Measurements from ENCODE around the gene CCK.

The CCK gene

DNA sequence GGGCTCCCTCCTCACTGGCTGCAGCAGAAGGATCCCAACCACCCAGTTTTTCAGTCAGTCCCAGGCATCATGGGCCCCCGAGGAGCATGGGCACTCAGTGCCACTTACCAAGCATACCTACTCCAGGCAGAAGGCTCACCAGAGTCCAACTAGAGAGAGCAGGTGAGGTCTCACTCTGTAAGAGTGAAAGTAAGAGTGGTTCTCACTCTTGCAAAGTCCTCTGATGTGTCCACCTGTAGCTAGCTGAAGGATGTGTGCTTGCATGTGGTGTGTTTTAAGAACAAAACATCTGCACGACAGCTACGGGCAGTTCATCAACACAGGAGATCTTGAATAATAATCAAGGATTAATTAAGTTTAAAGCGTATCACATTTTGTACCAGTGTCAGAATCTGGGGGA is 49.7 kb downstream of the CCK start:
- Histone ChIP-seq H3K36me3 (ENCODE audit: control insufficient read depth in 1 of 2, insufficient read depth in 2 of 2, low read depth in 1 of 2, low read length in 2 of 2) (peaks cover 36 to 94% of the 10 kb centered on the region in 2 experiments), H4K8ac (ENCODE audit: low read length) (no peak overlapping the region), H2AK5ac (ENCODE audit: low read length, severe bottlenecking) (no peak overlapping the region), H3K9me3 (ENCODE audit: control insufficient read depth, low read length) (no peaks in the 10 kb centered on the region), H3K27me3 (ENCODE audit: control insufficient read depth in 1 of 2, insufficient read depth in 1 of 2, low read length in 2 of 2) (no peaks in the 10 kb centered on the region), H2BK5ac (ENCODE audit: low read depth, low read length, poor library complexity, severe bottlenecking) (no peak overlapping the region), H3K4me1 (ENCODE audit: control insufficient read depth, insufficient read depth, low read depth, low read length) (no peaks in the 10 kb centered on the region), H2BK12ac (ENCODE audit: low read length in 2 of 2) (no peak overlapping the region), H3K4ac (ENCODE audit: low read depth in 1 of 2, low read length in 2 of 2) (no peak overlapping the region), H3K27ac (ENCODE audit: low read length, poor library complexity, severe bottlenecking) (no peak overlapping the region), H2BK120ac (ENCODE audit: low read depth, low read length) (no peak overlapping the region), H3K14ac (ENCODE audit: low read length in 2 of 2) (no peak overlapping the region), H3K4me3 (ENCODE audit: insufficient read depth in 1 of 2, low read depth in 1 of 2, low read length in 2 of 2) (no peak overlapping the region), H4K91ac (ENCODE audit: low read length) (no peak overlapping the region), H3K79me1 (replicated peaks; ENCODE audit: low read length, poor library complexity, severe bottlenecking) (peaks cover 1% of the 10 kb centered on the region), H3K23ac (ENCODE audit: low read length in 2 of 2) (no peak overlapping the region), H2BK15ac (ENCODE audit: low read depth, poor library complexity, severe bottlenecking) (no peak overlapping the region), H3K4me2 (ENCODE audit: low read length, poor library complexity, severe bottlenecking) (no peak overlapping the region), H3K18ac (ENCODE audit: low read depth in 1 of 2, low read length in 2 of 2) (no peak overlapping the region), H3K9ac (ENCODE audit: low read length) (no peak overlapping the region), H2AFZ (ENCODE audit: low read depth, low read length) (no peak overlapping the region)
- 98% methylated on average over 3 of the region's 4 CpGs for WGBS
- DNase-seq: no peak

DNA sequence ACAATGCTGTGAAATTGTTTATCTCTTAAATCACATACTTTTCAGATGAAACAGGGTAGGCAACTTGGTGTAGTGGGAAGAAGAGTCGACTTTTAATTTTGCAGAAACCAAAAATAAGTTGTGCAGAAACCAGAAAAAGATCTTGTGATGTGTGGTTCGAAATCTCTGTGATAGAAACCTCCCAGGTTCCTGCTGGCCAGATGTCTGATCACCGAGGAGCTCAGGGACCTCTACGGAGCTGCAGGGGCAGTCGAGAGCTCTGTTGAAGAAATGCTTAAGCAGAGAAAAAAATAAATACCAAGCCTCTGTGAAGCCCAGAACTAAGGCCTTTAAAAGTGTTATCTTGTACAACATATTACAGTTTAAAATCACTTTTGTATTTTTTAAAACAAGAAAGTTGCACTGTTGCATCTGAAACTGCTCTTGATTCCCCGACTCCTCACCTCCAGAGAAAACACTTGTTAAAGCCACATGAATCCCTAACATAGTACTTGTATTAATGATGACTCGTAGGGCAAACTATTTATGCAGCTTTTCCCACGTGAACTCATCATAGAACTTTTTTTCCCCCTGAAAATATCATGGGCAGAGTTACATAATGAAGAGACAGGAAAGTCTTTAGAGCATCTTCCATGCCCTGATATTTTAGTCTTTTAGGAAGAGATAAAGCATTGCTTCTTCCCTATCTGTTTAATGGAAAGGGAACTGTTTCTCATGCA is 51.3 kb downstream of the CCK start:
- no peak overlapping the region for H3K14ac ChIP-seq (ENCODE audit: low read length in 2 of 2)
- no peak overlapping the region for H2AFZ ChIP-seq (ENCODE audit: low read depth, low read length)
- H3K27ac ChIP-seq (ENCODE audit: low read length, poor library complexity, severe bottlenecking): no peak overlapping the region
- H3K27me3 ChIP-seq (ENCODE audit: control insufficient read depth in 1 of 2, insufficient read depth in 1 of 2, low read length in 2 of 2): no peaks in the 10 kb centered on the region
- peaks cover 32 to 94% of the 10 kb centered on the region in 2 experiments for H3K36me3 ChIP-seq (ENCODE audit: control insufficient read depth in 1 of 2, insufficient read depth in 2 of 2, low read depth in 1 of 2, low read length in 2 of 2)
- H3K4ac ChIP-seq (ENCODE audit: low read depth in 1 of 2, low read length in 2 of 2): no peak overlapping the region
- H3K23ac ChIP-seq (ENCODE audit: low read length in 2 of 2): no peak overlapping the region
- H3K9ac ChIP-seq (ENCODE audit: low read length): peak overlapping the region; percentile 5
- H3K4me2 ChIP-seq (ENCODE audit: low read length, poor library complexity, severe bottlenecking): no peak overlapping the region
- no peak overlapping the region for H2AK5ac ChIP-seq (ENCODE audit: low read length, severe bottlenecking)
- no peak overlapping the region for H2BK5ac ChIP-seq (ENCODE audit: low read depth, low read length, poor library complexity, severe bottlenecking)
- no peak overlapping the region for H3K4me3 ChIP-seq (ENCODE audit: insufficient read depth in 1 of 2, low read depth in 1 of 2, low read length in 2 of 2)
- no peak overlapping the region for H2BK12ac ChIP-seq (ENCODE audit: low read length in 2 of 2)
- no peak overlapping the region for H2BK15ac ChIP-seq (ENCODE audit: low read depth, poor library complexity, severe bottlenecking)
- H4K91ac ChIP-seq (ENCODE audit: low read length): no peak overlapping the region
- DNase-seq: peak; percentile 37
- no peak overlapping the region for H4K8ac ChIP-seq (ENCODE audit: low read length)
- no peaks in the 10 kb centered on the region for H3K9me3 ChIP-seq (ENCODE audit: control insufficient read depth, low read length)
- H2BK120ac ChIP-seq (ENCODE audit: low read depth, low read length): no peak overlapping the region
- H3K4me1 ChIP-seq (ENCODE audit: control insufficient read depth, insufficient read depth, low read depth, low read length): no peaks in the 10 kb centered on the region
- WGBS: 74% methylated on average over 7 of the region's 8 CpGs
- H3K79me1 ChIP-seq (replicated peaks; ENCODE audit: low read length, poor library complexity, severe bottlenecking): peaks cover 1% of the 10 kb centered on the region
- no peak overlapping the region for H3K18ac ChIP-seq (ENCODE audit: low read depth in 1 of 2, low read length in 2 of 2)

DNA sequence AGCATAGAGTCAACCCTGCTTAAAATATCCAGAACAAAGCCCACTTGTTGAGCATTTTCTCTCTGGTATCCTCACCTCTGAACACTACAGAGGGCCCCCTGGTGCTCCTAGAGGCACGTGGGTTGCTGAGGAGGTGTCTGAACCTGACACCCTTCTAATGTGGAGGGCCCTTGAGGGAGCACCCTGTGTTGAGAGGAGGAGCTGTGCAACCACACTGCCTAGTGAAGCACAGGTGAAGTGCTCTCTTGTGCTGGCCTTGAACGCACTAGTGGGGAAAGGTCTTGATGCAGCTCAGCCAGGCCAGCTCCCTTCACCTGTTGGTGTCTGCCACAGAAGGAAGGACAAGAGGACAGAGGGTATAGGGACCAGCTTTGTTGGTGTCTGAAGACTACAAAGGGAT is 51.9 kb downstream of the CCK start:
- Histone ChIP-seq H3K14ac (ENCODE audit: low read length in 2 of 2) (no peak overlapping the region), H2BK120ac (ENCODE audit: low read depth, low read length) (no peak overlapping the region), H2AFZ (ENCODE audit: low read depth, low read length) (no peak overlapping the region), H3K79me1 (replicated peaks; ENCODE audit: low read length, poor library complexity, severe bottlenecking) (peaks cover 1% of the 10 kb centered on the region), H3K4ac (ENCODE audit: low read depth in 1 of 2, low read length in 2 of 2) (no peak overlapping the region), H3K9ac (ENCODE audit: low read length) (no peak overlapping the region), H2BK5ac (ENCODE audit: low read depth, low read length, poor library complexity, severe bottlenecking) (no peak overlapping the region), H3K4me2 (ENCODE audit: low read length, poor library complexity, severe bottlenecking) (no peak overlapping the region), H3K23ac (ENCODE audit: low read length in 2 of 2) (no peak overlapping the region), H2BK15ac (ENCODE audit: low read depth, poor library complexity, severe bottlenecking) (no peak overlapping the region), H3K27me3 (ENCODE audit: control insufficient read depth in 1 of 2, insufficient read depth in 1 of 2, low read length in 2 of 2) (no peaks in the 10 kb centered on the region), H3K36me3 (ENCODE audit: control insufficient read depth in 1 of 2, insufficient read depth in 2 of 2, low read depth in 1 of 2, low read length in 2 of 2) (peaks cover 31 to 94% of the 10 kb centered on the region in 2 experiments), H3K9me3 (ENCODE audit: control insufficient read depth, low read length) (no peaks in the 10 kb centered on the region), H4K91ac (ENCODE audit: low read length) (no peak overlapping the region), H3K4me1 (ENCODE audit: control insufficient read depth, insufficient read depth, low read depth, low read length) (no peaks in the 10 kb centered on the region), H3K18ac (ENCODE audit: low read depth in 1 of 2, low read length in 2 of 2) (no peak overlapping the region), H4K8ac (ENCODE audit: low read length) (no peak overlapping the region), H3K27ac (ENCODE audit: low read length, poor library complexity, severe bottlenecking) (no peak overlapping the region), H3K4me3 (ENCODE audit: insufficient read depth in 1 of 2, low read depth in 1 of 2, low read length in 2 of 2) (no peak overlapping the region), H2BK12ac (ENCODE audit: low read length in 2 of 2) (no peak overlapping the region), H2AK5ac (ENCODE audit: low read length, severe bottlenecking) (no peak overlapping the region)
- 62% methylated on average over 2 of the region's 2 CpGs for WGBS
- no peak for DNase-seq

DNA sequence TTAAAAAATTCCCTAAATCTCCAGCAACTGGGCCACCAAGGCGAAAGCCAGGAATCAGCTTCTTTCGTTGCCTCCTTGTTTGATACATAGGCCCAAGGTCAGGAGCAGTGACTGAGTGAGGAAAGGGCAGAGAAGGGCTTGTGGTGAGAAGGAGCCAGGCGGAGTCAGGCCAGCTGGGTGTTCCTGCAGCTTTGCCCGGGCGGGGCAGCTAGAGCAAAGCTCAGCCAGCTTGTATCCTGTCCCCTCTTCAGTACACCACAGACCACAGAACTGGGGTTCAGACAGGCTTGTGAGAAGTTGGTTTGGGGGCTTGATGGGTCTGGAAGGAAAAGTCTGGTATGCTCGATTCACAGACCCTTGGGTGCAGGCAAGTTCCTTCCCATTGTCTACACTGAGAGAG is 52.6 kb downstream of the CCK start:
- H3K9me3 ChIP-seq (ENCODE audit: control insufficient read depth, low read length): no peaks in the 10 kb centered on the region
- H3K14ac ChIP-seq (ENCODE audit: low read length in 2 of 2): no peak overlapping the region
- no peak overlapping the region for H2BK5ac ChIP-seq (ENCODE audit: low read depth, low read length, poor library complexity, severe bottlenecking)
- peaks cover 33 to 95% of the 10 kb centered on the region in 2 experiments for H3K36me3 ChIP-seq (ENCODE audit: control insufficient read depth in 1 of 2, insufficient read depth in 2 of 2, low read depth in 1 of 2, low read length in 2 of 2)
- H3K18ac ChIP-seq (ENCODE audit: low read depth in 1 of 2, low read length in 2 of 2): no peak overlapping the region
- no peak overlapping the region for H2AK5ac ChIP-seq (ENCODE audit: low read length, severe bottlenecking)
- no peak for DNase-seq
- no peak overlapping the region for H3K4ac ChIP-seq (ENCODE audit: low read depth in 1 of 2, low read length in 2 of 2)
- H2BK12ac ChIP-seq (ENCODE audit: low read length in 2 of 2): no peak overlapping the region
- no peak overlapping the region for H3K27ac ChIP-seq (ENCODE audit: low read length, poor library complexity, severe bottlenecking)
- H4K91ac ChIP-seq (ENCODE audit: low read length): no peak overlapping the region
- H2AFZ ChIP-seq (ENCODE audit: low read depth, low read length): no peak overlapping the region
- 92% methylated on average over 4 of the region's 6 CpGs for WGBS
- H3K79me1 ChIP-seq (replicated peaks; ENCODE audit: low read length, poor library complexity, severe bottlenecking): peaks cover 1% of the 10 kb centered on the region
- H3K23ac ChIP-seq (ENCODE audit: low read length in 2 of 2): no peak overlapping the region
- no peak overlapping the region for H2BK120ac ChIP-seq (ENCODE audit: low read depth, low read length)
- H3K4me3 ChIP-seq (ENCODE audit: insufficient read depth in 1 of 2, low read depth in 1 of 2, low read length in 2 of 2): no peak overlapping the region
- no peak overlapping the region for H4K8ac ChIP-seq (ENCODE audit: low read length)
- no peak overlapping the region for H3K9ac ChIP-seq (ENCODE audit: low read length)
- H3K4me2 ChIP-seq (ENCODE audit: low read length, poor library complexity, severe bottlenecking): no peak overlapping the region
- H3K4me1 ChIP-seq (ENCODE audit: control insufficient read depth, insufficient read depth, low read depth, low read length): no peaks in the 10 kb centered on the region
- no peak overlapping the region for H2BK15ac ChIP-seq (ENCODE audit: low read depth, poor library complexity, severe bottlenecking)
- H3K27me3 ChIP-seq (ENCODE audit: control insufficient read depth in 1 of 2, insufficient read depth in 1 of 2, low read length in 2 of 2): no peaks in the 10 kb centered on the region
